ENCODE measurements around the gene ELP1.

Gene ELP1

GRCh38 chr9:108867829-108868228 lies 66.1 kb downstream of the ELP1 start:
- Histone ChIP-seq H3K27ac (ENCODE audit: low read length) (no peak overlapping the region), H3K9ac (ENCODE audit: low read length) (no peak overlapping the region), H3F3A (ENCODE audit: insufficient read depth, low read length) (no peaks in the 10 kb centered on the region), H3K4me3 (ENCODE audit: low read length) (no peak overlapping the region), H3K9me3 (replicated peaks; ENCODE audit: insufficient read depth, low read length) (no peaks in the 10 kb centered on the region), H4K20me1 (ENCODE audit: insufficient read depth, low read length) (no peaks in the 10 kb centered on the region), H3K4me2 (ENCODE audit: low read depth, low read length) (no peak overlapping the region), H3K9me2 (replicated peaks; ENCODE audit: insufficient read depth, low read length) (no peaks in the 10 kb centered on the region), H3K4me1 (ENCODE audit: low read length) (no peaks in the 10 kb centered on the region), H3K36me3 (replicated peaks; ENCODE audit: insufficient read depth, low read length) (no peaks in the 10 kb centered on the region), H3K79me2 (ENCODE audit: low read length) (no peaks in the 10 kb centered on the region), H3K27me3 (replicated peaks; ENCODE audit: insufficient read depth, low read length) (no peaks in the 10 kb centered on the region), H2AFZ (ENCODE audit: low read length) (no peak overlapping the region)
- DNase-seq = no peak
- no peak for TF ChIP-seq EZH2 (optimal IDR thresholded peaks at IDR 0.05; ENCODE audit: low read depth, low read length)
- TF ChIP-seq CTCF (IDR thresholded peaks at IDR 0.05; ENCODE audit: low read length) = no peak
- no peak for TF ChIP-seq EZH2phosphoT487 (IDR thresholded peaks at IDR 0.05; ENCODE audit: low read length)

- Histone ChIP-seq H3K4me1 (ENCODE audit: low read length) (no peaks in the 10 kb centered on the region), H3K4me3 (ENCODE audit: low read length) (no peak overlapping the region), H3K36me3 (replicated peaks; ENCODE audit: insufficient read depth, low read length) (no peaks in the 10 kb centered on the region), H3K9ac (ENCODE audit: low read length) (no peak overlapping the region), H3K9me2 (replicated peaks; ENCODE audit: insufficient read depth, low read length) (no peaks in the 10 kb centered on the region), H3K27me3 (replicated peaks; ENCODE audit: insufficient read depth, low read length) (no peaks in the 10 kb centered on the region), H3K4me2 (ENCODE audit: low read depth, low read length) (no peak overlapping the region), H3K27ac (ENCODE audit: low read length) (no peak overlapping the region), H3K9me3 (replicated peaks; ENCODE audit: insufficient read depth, low read length) (no peaks in the 10 kb centered on the region), H3K79me2 (ENCODE audit: low read length) (no peaks in the 10 kb centered on the region), H3F3A (ENCODE audit: insufficient read depth, low read length) (no peaks in the 10 kb centered on the region), H2AFZ (ENCODE audit: low read length) (no peak overlapping the region), H4K20me1 (ENCODE audit: insufficient read depth, low read length) (no peaks in the 10 kb centered on the region)
- no peak for TF ChIP-seq EZH2 (optimal IDR thresholded peaks at IDR 0.05; ENCODE audit: low read depth, low read length)
- TF ChIP-seq EZH2phosphoT487 (IDR thresholded peaks at IDR 0.05; ENCODE audit: low read length) = no peak
- TF ChIP-seq CTCF (IDR thresholded peaks at IDR 0.05; ENCODE audit: low read length) = no peak
- no peak for DNase-seq
Measured at GRCh38 chr9:108867116-108867515, 66.8 kb downstream of the ELP1 start.

- H3K79me2 ChIP-seq (ENCODE audit: low read length) = no peaks in the 10 kb centered on the region
- H3K4me1 ChIP-seq (ENCODE audit: low read length) = no peaks in the 10 kb centered on the region
- DNase-seq = no peak
- H2AFZ ChIP-seq (ENCODE audit: low read length) = no peak overlapping the region
- no peak overlapping the region for H3K27ac ChIP-seq (ENCODE audit: low read length)
- no peaks in the 10 kb centered on the region for H3K36me3 ChIP-seq (replicated peaks; ENCODE audit: insufficient read depth, low read length)
- no peak for TF ChIP-seq EZH2 (optimal IDR thresholded peaks at IDR 0.05; ENCODE audit: low read depth, low read length)
- no peak for TF ChIP-seq CTCF (IDR thresholded peaks at IDR 0.05; ENCODE audit: low read length)
- TF ChIP-seq EZH2phosphoT487 (IDR thresholded peaks at IDR 0.05; ENCODE audit: low read length) = no peak
- H3K9me2 ChIP-seq (replicated peaks; ENCODE audit: insufficient read depth, low read length) = no peaks in the 10 kb centered on the region
- H4K20me1 ChIP-seq (ENCODE audit: insufficient read depth, low read length) = no peaks in the 10 kb centered on the region
- H3K4me3 ChIP-seq (ENCODE audit: low read length) = no peak overlapping the region
- no peaks in the 10 kb centered on the region for H3K27me3 ChIP-seq (replicated peaks; ENCODE audit: insufficient read depth, low read length)
- no peaks in the 10 kb centered on the region for H3K9me3 ChIP-seq (replicated peaks; ENCODE audit: insufficient read depth, low read length)
- no peak overlapping the region for H3K9ac ChIP-seq (ENCODE audit: low read length)
- no peak overlapping the region for H3K4me2 ChIP-seq (ENCODE audit: low read depth, low read length)
- H3F3A ChIP-seq (ENCODE audit: insufficient read depth, low read length) = no peaks in the 10 kb centered on the region
Measured at GRCh38 chr9:108866001-108866420, 67.9 kb downstream of the ELP1 start.
